Smooth muscle cell (in vitro differentiated cells): ENCODE results near the gene HGFAC. TPM values are rescaled to one million over a fixed set of nuclear protein-coding genes. Genes with fewer than 3 reads are reported as not detected.

Experiments
- DNase-seq: peaks from one replicate; lab custom pipeline; 2025; ENCODE audit not compliant: unreplicated experiment; lab: John Stamatoyannopoulos, UW
- H2AFZ ChIP-seq: fragments of 200-600 bp; sonication (generic); 2 replicates; pipeline ENCODE4 v1.6.0; 2016; ENCODE audit warnings: antibody characterized with exemption, low read depth, mild to moderate bottlenecking
- H3F3A ChIP-seq: fragments of 200-600 bp; sonication (generic); 2 replicates; pipeline ENCODE4 v1.6.0; 2017; ENCODE audit warnings: antibody characterized with exemption, low read depth
- H3K27ac ChIP-seq: fragments of 200-600 bp; sonication (generic); 2 replicates; pipeline ENCODE4 v1.5.1; 2016; ENCODE audit warnings: low read depth, mild to moderate bottlenecking
- H3K27me3 ChIP-seq: fragments of 200-600 bp; sonication (generic); 2 replicates; pipeline ENCODE4 v1.6.1; 2016; ENCODE audit warnings: low read depth, mild to moderate bottlenecking
- H3K36me3 ChIP-seq: fragments of 200-600 bp; sonication (generic); 2 replicates; pipeline ENCODE4 v1.5.1; 2016; ENCODE audit warnings: low read depth
- H3K4me1 ChIP-seq: fragments of 200-600 bp; sonication (generic); 2 replicates; pipeline ENCODE4 v1.5.1; 2016; ENCODE audit warnings: low read depth
- H3K4me2 ChIP-seq: fragments of 200-600 bp; sonication (generic); 2 replicates; pipeline ENCODE4 v1.6.0; 2016; ENCODE audit warnings: mild to moderate bottlenecking
- H3K4me3 ChIP-seq: fragments of 200-600 bp; sonication (generic); 2 replicates; pipeline ENCODE4 v1.5.1; 2016; ENCODE audit warnings: mild to moderate bottlenecking
- H3K79me2 ChIP-seq: fragments of 200-600 bp; sonication (generic); 2 replicates; pipeline ENCODE4 v1.6.0; 2016; ENCODE audit warnings: low read depth, mild to moderate bottlenecking
- H3K9ac ChIP-seq: fragments of 200-600 bp; sonication (generic); 2 replicates; pipeline ENCODE4 v1.6.0; 2016; ENCODE audit warnings: low read depth
- H3K9me3 ChIP-seq: fragments of 200-600 bp; sonication (generic); replicated peaks from 2 replicates; pipeline ENCODE4 v1.5.1; 2016; ENCODE audit warnings: low read depth
- H4K20me1 ChIP-seq: fragments of 200-600 bp; sonication (generic); 2 replicates; pipeline ENCODE4 v1.6.0; 2016; ENCODE audit warnings: low read depth
- WGBS: methylation state at CpG from one replicate; pipeline ENCODE4 v1.1.7; 2016; ENCODE audit warnings: low lambda C conversion rate; 5-methylcytosine and 5-hydroxymethylcytosine counted together
- polyA plus RNA-seq: library from polyadenylated mRNA; unstranded; fragments of >200 nt; fragmentation: Nextera tagmentation; extraction: Ambion mirVana; gene quantifications from 2 replicates; pipeline ENCODE4 v1.2.1, GENCODE V29; 2016
- total RNA-seq: library from RNA; depleted of rRNA; stranded (reverse); fragments of >200 nt; gene quantifications from 2 replicates; pipeline ENCODE4 v1.2.3, GENCODE V29; 2014
- TF ChIP-seq, protein P1 (sequence below): fragments of 200-600 bp; sonication (generic); IDR thresholded peaks from 2 replicates; pipeline ENCODE4 v1.5.1; 2017; ENCODE audit warnings: borderline replicate concordance, mild to moderate bottlenecking, antibody characterized with exemption; ENCODE audit not compliant: insufficient read depth, poor library complexity, severe bottlenecking

HGFAC gene
- total and polyA plus RNA-seq, 2 experiments from 2014 or later = 0.58 TPM; not detected in 1

DNA sequence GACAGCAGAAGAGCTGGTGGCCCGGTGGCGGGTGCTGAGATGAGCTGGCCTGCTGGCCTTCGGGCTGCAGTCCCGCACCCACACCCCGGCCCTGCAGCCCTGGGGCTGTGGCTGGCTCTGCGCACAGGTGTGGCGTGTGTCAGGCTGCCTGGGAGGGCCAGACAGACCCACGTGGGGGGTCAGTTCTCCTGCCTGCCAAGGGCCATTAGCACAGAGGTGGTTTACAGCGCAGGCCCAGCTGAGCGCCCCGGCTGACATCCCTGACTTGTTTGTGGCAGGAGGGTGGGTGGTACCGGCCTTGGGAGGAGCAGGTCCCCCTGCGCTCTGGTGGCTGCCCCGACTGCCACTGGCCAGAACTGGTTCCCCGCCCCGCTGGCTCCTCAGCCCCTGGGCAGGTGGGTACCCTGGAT, 9.4 kb upstream of the HGFAC start:
- no peaks in the 10 kb centered on the region for H3K79me2 ChIP-seq
- H3K4me1 ChIP-seq = no peaks in the 10 kb centered on the region
- TF ChIP-seq, protein P1, sequence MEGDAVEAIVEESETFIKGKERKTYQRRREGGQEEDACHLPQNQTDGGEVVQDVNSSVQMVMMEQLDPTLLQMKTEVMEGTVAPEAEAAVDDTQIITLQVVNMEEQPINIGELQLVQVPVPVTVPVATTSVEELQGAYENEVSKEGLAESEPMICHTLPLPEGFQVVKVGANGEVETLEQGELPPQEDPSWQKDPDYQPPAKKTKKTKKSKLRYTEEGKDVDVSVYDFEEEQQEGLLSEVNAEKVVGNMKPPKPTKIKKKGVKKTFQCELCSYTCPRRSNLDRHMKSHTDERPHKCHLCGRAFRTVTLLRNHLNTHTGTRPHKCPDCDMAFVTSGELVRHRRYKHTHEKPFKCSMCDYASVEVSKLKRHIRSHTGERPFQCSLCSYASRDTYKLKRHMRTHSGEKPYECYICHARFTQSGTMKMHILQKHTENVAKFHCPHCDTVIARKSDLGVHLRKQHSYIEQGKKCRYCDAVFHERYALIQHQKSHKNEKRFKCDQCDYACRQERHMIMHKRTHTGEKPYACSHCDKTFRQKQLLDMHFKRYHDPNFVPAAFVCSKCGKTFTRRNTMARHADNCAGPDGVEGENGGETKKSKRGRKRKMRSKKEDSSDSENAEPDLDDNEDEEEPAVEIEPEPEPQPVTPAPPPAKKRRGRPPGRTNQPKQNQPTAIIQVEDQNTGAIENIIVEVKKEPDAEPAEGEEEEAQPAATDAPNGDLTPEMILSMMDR = no peak
- no peak overlapping the region for H3K27ac ChIP-seq
- no peaks in the 10 kb centered on the region for H3K36me3 ChIP-seq
- H3K9me3 ChIP-seq = no peaks in the 10 kb centered on the region
- no peak overlapping the region for H3K9ac ChIP-seq
- no peaks in the 10 kb centered on the region for H3K27me3 ChIP-seq
- H2AFZ ChIP-seq = no peak overlapping the region
- H3K4me2 ChIP-seq = no peak overlapping the region
- DNase-seq = no peak
- WGBS = 95% methylated on average over 16 of the region's 16 CpGs
- H4K20me1 ChIP-seq = no peaks in the 10 kb centered on the region
- H3F3A ChIP-seq = no peaks in the 10 kb centered on the region
- H3K4me3 ChIP-seq = no peak overlapping the region

DNA sequence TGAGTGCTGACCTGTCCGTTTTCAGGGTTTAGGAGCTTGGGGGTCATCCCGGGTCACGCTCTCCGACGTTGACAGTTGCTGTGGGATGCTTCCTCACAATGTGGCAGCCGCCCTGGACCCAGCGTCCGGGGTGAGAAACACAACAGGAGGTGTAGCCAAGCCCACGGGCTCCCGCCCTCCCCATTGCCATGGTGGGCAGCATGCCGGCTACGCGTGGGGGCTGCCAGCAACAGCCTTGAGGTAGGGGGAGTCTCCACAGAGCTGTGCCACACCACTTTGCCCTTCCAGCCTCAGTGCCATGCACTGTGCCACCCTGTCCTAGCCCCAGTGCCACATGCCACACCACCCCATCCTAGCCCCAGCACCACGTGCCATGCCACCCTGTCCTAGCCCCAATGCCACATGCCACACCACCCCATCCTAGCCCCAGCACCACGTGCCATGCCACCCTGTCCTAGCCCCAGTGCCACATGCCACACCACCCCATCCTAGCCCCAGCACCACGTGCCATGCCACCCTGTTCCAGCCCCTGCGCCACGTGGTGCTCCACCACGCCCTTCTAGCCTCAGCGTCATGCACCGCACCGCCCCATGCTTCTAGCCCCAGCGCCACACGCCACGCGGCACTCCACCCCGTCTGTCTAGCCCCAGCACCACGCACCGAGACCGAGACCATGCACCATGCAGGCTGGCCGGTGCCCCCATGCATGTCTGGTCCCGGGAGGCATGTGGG, 8.5 kb upstream of the HGFAC start:
- no peak overlapping the region for H2AFZ ChIP-seq
- no peak overlapping the region for H3K4me3 ChIP-seq
- H3K36me3 ChIP-seq = no peaks in the 10 kb centered on the region
- H3K27ac ChIP-seq = no peak overlapping the region
- H3K4me1 ChIP-seq = no peaks in the 10 kb centered on the region
- no peak overlapping the region for H3K9ac ChIP-seq
- H3K9me3 ChIP-seq = no peaks in the 10 kb centered on the region
- H3F3A ChIP-seq = no peaks in the 10 kb centered on the region
- TF ChIP-seq, protein P1 = no peak
- H3K79me2 ChIP-seq = no peaks in the 10 kb centered on the region
- H4K20me1 ChIP-seq = no peaks in the 10 kb centered on the region
- WGBS = 97% methylated on average over 32 of the region's 32 CpGs
- DNase-seq = no peak
- H3K27me3 ChIP-seq = no peaks in the 10 kb centered on the region
- no peak overlapping the region for H3K4me2 ChIP-seq

DNA sequence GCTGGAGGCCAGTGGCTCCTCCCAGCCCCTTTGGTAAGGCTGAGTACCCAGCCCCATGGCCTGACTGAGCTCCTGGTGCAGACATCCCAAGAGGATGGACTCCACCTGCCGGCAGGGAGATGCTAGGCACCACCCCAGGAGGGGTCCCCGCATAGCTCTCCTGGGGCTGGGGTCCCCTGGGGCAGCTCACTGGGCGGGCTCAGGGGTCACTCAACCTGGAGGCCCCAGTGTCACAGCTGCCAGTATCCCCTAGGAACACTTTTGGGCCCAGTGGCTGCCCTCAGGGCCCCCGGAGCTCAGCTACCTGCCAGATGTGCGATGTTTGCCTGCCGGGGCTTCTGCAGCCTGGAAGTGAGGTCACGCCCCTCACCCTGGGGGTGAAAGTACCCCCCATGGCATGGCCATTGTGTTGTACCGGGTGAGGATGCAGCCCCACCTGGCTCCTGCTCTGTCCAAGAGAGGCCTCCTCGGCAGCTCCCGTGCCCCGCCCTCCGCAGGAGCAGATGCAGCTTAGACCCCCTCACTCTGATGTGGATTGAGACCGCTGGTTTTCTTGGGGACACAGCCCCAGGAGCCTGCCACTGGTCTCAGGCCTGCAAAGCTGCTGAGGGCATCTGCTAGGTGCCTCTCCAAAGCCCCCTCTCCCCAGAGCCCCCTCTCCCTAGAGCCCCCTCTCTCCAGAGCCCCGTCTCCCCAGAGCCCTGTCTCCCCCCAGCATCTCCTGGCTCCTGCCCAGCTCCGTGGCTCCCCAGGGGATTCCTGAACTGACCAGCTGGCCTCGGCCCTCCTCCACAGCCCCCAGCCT, 6.7 kb upstream of the HGFAC start:
- H3K4me1 ChIP-seq = no peaks in the 10 kb centered on the region
- no peaks in the 10 kb centered on the region for H3K36me3 ChIP-seq
- H3K79me2 ChIP-seq = no peaks in the 10 kb centered on the region
- H4K20me1 ChIP-seq = no peaks in the 10 kb centered on the region
- no peak overlapping the region for H2AFZ ChIP-seq
- TF ChIP-seq, protein P1 = no peak
- H3K4me3 ChIP-seq = no peak overlapping the region
- 83% methylated on average over 15 of the region's 16 CpGs for WGBS
- no peak overlapping the region for H3K4me2 ChIP-seq
- H3K9me3 ChIP-seq = no peaks in the 10 kb centered on the region
- no peak overlapping the region for H3K9ac ChIP-seq
- no peak overlapping the region for H3K27ac ChIP-seq
- no peak for DNase-seq
- no peaks in the 10 kb centered on the region for H3K27me3 ChIP-seq
- H3F3A ChIP-seq = no peaks in the 10 kb centered on the region
